Tibial artery (tissue), 4 donors: ENCODE measurements around the gene PODNL1.

Source experiments
- DNase-seq, 2 donors: peaks; one replicate each; pipeline ENCODE4 v3.0.0-alpha.2; 2019
- H3K27ac ChIP-seq, 2 donors: fragments of 200-600 bp; sonication (generic) in 1 of 2; 1 replicate in 1 of 2; 2 replicates in 1 of 2; pipeline ENCODE4 v1.5.1; 2018 to 2019; ENCODE audit warnings: mild to moderate bottlenecking in 1 of 2
- H3K27me3 ChIP-seq, 2 donors: fragments of 200-600 bp; sonication (generic) in 1 of 2; one replicate each; pipeline versions ENCODE4 v1.5.1 to v1.6.0; 2016 to 2019
- H3K36me3 ChIP-seq, 3 donors: fragments of 200-600 bp; sonication (generic) in 2 of 3; one replicate each; pipeline ENCODE4 v1.5.1; 2016 to 2019; ENCODE audit warnings: mild to moderate bottlenecking in 2 of 3
- H3K4me1 ChIP-seq, 4 donors: fragments of 200-600 bp; sonication (generic) in 2 of 4; 1 replicate in 3 of 4; 2 replicates in 1 of 4; pipeline ENCODE4 v1.5.1; 2016 to 2019
- H3K4me3 ChIP-seq, 2 donors: fragments of 200-600 bp; sonication (generic) in 1 of 2; 1 replicate in 1 of 2; 2 replicates in 1 of 2; pipeline ENCODE4 v1.5.1; 2018 to 2019; ENCODE audit warnings: mild to moderate bottlenecking in 2 of 2
- H3K9me3 ChIP-seq, 3 donors: fragments of 200-600 bp; sonication (generic) in 1 of 3; one replicate each; pipeline ENCODE4 v1.5.1; 2016 to 2019
- intact Hi-C: fragments of 100-400 bp; cut with DNase I; formaldehyde crosslinking; loops from one replicate; pipeline ENCODE4 v1.15.0; 2023; ENCODE audit warnings: low total_unique reads
- TF ChIP-seq, protein P1 (sequence below), 2 experiments: fragments of 200-600 bp in 1 of 2; fragments of 450-650 bp in 1 of 2; IDR thresholded peaks; one replicate each; pipeline ENCODE4 v1.5.1; 2017 to 2019; ENCODE audit warnings: antibody characterized with exemption in 2 of 2, mild to moderate bottlenecking in 1 of 2, moderate library complexity in 1 of 2

The PODNL1 gene

DNA sequence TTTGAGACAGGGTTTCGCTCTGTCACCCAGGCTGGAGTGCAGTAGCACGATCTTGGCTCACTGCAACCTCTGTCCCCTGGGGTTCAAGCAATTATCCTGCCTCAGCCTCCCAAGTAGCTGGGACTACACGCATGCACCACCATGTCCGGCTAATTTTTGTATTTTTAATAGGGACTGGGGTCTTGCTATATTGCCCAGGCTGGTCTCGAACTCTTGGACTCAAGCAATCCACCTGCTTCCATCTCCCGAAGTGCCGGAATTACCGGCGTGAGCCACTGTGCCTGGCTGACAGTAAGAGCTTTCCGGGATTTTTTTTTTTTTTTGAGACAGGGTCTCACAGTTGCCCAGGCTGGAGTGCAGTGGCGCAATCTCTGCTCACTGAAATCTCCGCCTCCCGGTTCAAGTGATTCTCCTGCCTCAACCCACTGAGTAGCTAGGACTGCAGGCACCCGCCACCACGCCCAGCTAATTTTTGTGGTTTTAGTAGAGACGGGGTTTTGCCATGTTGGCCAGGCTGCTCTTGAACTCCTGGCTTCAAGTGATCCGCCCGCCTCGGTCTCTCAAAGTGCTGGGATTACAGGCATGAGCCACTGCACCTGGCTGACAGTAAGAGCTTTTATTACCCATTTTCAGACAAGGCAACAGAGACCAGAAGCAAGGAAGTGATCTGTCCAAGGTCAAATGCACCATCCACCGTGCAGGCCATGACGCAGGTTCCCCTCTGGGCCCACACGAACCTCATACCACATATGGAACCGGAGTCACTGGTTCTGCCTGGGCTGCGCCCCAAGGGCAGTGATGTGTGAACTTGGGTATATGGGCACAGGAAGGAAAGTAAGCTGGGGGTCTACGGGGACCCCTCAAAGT, 46.9 kb upstream of the PODNL1 start:
- intact Hi-C loops = no loop called here
- no peaks in the 10 kb centered on the region for H3K9me3 ChIP-seq
- H3K4me3 ChIP-seq = no peak overlapping the region
- no peak overlapping the region for H3K27ac ChIP-seq
- peaks cover 0 to 36% (median 5%) of the 10 kb centered on the region in 3 donors for H3K36me3 ChIP-seq
- H3K27me3 ChIP-seq = no peaks in the 10 kb centered on the region
- TF ChIP-seq, protein P1, sequence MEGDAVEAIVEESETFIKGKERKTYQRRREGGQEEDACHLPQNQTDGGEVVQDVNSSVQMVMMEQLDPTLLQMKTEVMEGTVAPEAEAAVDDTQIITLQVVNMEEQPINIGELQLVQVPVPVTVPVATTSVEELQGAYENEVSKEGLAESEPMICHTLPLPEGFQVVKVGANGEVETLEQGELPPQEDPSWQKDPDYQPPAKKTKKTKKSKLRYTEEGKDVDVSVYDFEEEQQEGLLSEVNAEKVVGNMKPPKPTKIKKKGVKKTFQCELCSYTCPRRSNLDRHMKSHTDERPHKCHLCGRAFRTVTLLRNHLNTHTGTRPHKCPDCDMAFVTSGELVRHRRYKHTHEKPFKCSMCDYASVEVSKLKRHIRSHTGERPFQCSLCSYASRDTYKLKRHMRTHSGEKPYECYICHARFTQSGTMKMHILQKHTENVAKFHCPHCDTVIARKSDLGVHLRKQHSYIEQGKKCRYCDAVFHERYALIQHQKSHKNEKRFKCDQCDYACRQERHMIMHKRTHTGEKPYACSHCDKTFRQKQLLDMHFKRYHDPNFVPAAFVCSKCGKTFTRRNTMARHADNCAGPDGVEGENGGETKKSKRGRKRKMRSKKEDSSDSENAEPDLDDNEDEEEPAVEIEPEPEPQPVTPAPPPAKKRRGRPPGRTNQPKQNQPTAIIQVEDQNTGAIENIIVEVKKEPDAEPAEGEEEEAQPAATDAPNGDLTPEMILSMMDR (IDR thresholded peaks at IDR 0.05) = no peak
- DNase-seq = no peak
- peaks cover 0 to 19% (median 15%) of the 10 kb centered on the region in 4 donors for H3K4me1 ChIP-seq

DNA sequence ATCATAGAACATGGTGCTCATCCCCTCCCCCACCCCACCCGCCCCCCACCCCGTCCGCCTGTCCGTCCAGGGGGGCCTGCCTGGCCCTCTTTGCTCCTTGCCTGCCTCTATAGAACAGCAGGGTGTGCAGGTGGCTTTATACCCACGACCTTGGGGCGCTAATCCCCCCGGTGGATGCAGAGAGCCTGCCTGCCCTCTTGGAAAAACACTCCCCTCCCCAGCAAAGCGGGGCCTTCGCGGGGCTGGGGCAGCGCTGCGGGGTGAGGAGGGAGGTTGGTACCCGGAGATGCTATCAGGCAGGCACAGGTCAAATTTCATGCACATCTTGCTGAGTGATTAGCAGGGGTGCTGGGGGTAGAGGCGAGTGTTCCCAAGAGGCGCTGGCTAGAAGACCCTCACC, 46.0 kb upstream of the PODNL1 start:
- H3K4me1 ChIP-seq = peaks cover 0 to 25% (median 21%) of the 10 kb centered on the region in 4 donors
- no peak overlapping the region for H3K4me3 ChIP-seq
- intact Hi-C loops = no loop called here
- no peak overlapping the region for H3K27ac ChIP-seq
- no peaks in the 10 kb centered on the region for H3K9me3 ChIP-seq
- TF ChIP-seq, protein P1 (IDR thresholded peaks at IDR 0.05) = no peak
- H3K27me3 ChIP-seq = no peaks in the 10 kb centered on the region
- DNase-seq = no peak
- peaks cover 0 to 30% (median 5%) of the 10 kb centered on the region in 3 donors for H3K36me3 ChIP-seq

DNA sequence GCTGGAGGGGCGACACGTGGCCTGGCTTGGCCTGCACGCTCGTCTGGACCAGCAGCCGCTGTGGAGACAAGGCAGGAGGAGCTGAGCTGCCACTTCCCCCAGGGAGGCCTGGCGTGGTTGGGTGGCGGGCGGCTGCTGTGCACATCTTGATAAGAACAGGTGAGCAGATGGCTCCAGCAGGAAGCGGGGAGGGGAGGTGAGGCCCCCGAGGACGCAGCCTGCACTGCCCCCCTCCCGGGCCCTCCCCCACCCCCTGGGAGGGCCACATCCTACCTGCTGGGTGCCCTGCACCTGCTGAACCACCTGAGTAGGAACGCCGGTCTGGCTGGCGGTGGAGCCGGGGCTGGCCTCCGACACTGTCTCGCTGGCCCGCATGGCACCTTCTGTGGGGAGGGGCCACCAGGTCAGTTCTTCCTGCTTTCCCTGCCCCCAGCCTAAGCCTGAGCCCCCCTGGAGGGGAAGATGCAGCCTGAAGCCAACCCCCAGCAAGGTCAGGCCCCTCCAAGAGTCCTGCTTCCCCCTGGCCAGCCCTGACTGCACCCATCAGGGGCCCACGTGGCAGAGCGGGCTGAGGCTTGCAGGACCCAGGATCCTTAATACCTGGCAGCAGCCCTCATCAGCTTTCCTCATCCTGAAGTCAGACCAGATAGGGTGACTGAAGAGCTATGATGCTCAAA, 45.1 kb upstream of the PODNL1 start:
- Histone ChIP-seq H3K27me3 (no peaks in the 10 kb centered on the region), H3K27ac (no peak overlapping the region), H3K36me3 (peaks cover 0 to 25% (median 5%) of the 10 kb centered on the region in 3 donors), H3K9me3 (no peaks in the 10 kb centered on the region), H3K4me1 (peaks cover 0 to 31% (median 27%) of the 10 kb centered on the region in 4 donors), H3K4me3 (no peak overlapping the region)
- TF ChIP-seq, protein P1 (IDR thresholded peaks at IDR 0.05) = no peak
- no peak for DNase-seq
- intact Hi-C loops = no loop called here

DNA sequence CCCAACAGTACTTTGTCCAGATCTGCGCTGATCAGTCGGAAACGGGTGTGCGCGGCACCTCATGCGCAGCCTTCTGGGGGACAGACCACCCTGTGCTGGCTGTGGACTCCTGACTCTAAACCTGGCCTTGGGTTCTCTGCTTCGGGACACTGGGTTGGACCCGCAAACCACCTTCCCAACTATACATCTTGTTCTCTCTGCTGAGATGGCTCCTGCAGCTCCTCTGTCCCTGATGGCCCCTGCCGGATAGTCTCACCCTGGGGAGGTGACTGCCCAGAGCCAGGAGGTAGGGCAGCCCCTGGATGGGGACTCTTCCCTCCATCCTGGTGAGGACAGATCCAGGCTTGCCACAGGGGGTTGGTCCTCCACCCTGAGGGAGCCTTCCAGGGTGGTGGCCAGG, 44.6 kb upstream of the PODNL1 start:
- H3K27me3 ChIP-seq = no peaks in the 10 kb centered on the region
- intact Hi-C loops = no loop called here
- TF ChIP-seq, protein P1 (IDR thresholded peaks at IDR 0.05) = no peak

DNA sequence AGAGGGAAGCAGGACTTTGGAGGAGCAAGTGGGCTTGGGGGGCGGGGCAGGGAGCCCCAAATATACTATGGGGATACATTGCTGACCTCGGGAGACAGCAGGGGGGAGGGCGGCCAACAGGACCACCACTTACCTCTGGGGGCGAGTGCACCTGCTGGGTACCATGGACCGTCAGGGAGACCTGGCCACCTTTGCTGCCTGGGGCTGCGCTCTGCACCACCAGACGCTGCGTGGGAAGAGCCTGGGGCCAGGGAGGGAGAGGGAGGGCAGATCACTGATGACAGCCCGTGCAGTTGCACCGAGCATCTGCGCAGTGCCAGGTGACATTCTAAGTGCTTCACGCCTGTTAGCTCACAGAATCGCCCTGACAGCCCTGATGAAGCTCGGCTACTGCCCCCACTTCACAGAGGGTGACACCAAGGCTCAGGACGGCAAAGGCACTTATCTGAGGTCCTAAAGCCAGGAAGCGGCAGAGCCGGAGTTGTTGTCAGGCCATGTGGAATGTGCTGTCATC, 43.8 kb upstream of the PODNL1 start:
- no peak overlapping the region for H3K4me3 ChIP-seq
- H3K27ac ChIP-seq = no peak overlapping the region
- H3K27me3 ChIP-seq = no peaks in the 10 kb centered on the region
- TF ChIP-seq, protein P1 (IDR thresholded peaks at IDR 0.05) = no peak
- no peak for DNase-seq
- peaks cover 0 to 25% (median 5%) of the 10 kb centered on the region in 3 donors for H3K36me3 ChIP-seq
- no peaks in the 10 kb centered on the region for H3K9me3 ChIP-seq
- H3K4me1 ChIP-seq = peaks cover 0 to 33% (median 28%) of the 10 kb centered on the region in 4 donors
- intact Hi-C loops = no loop called here

More for the DNA sequence above, 44.6 kb upstream of the PODNL1 start:
- H3K4me1 ChIP-seq = peaks cover 0 to 37% (median 32%) of the 10 kb centered on the region in 4 donors
- no peak for DNase-seq
- H3K36me3 ChIP-seq = peaks cover 0 to 25% (median 5%) of the 10 kb centered on the region in 3 donors
- H3K4me3 ChIP-seq = no peak overlapping the region
- H3K9me3 ChIP-seq = no peaks in the 10 kb centered on the region
- no peak overlapping the region for H3K27ac ChIP-seq
